UCSD-AML1 (cell line): ENCODE measurements around the gene XYLT1.

ENCODE experiments used
- DNase-seq: peaks from one replicate; lab custom pipeline; 2025; ENCODE audit not compliant: unreplicated experiment; lab: John Stamatoyannopoulos, UW

XYLT1 gene

GRCh38 chr16:17460890-17461289 lies 9.9 kb downstream of the XYLT1 start:
- DNase-seq, result no peak

GRCh38 chr16:17459903-17460521 lies 10.7 kb downstream of the XYLT1 start:
- no peak for DNase-seq

GRCh38 chr16:17457997-17458396 lies 12.8 kb downstream of the XYLT1 start:
- no peak for DNase-seq

- DNase-seq, result no peak
Measured at GRCh38 chr16:17457513-17457912, 13.2 kb downstream of the XYLT1 start.

- DNase-seq, result no peak
Measured at GRCh38 chr16:17454162-17454730, 16.5 kb downstream of the XYLT1 start.

- DNase-seq, result no peak
Measured at GRCh38 chr16:17453364-17454038, 17.3 kb downstream of the XYLT1 start.

- no peak for DNase-seq
Measured at GRCh38 chr16:17452922-17453321, 17.8 kb downstream of the XYLT1 start.

GRCh38 chr16:17451843-17452242 lies 18.9 kb downstream of the XYLT1 start:
- no peak for DNase-seq

- DNase-seq, result no peak
Measured at GRCh38 chr16:17450291-17450690, 20.5 kb downstream of the XYLT1 start.

- peak; percentile 35 for DNase-seq
Measured at GRCh38 chr16:17448640-17449638, 21.8 kb downstream of the XYLT1 start.

- no peak for DNase-seq
Measured at GRCh38 chr16:17447101-17447569, 23.6 kb downstream of the XYLT1 start.

GRCh38 chr16:17446661-17447060 lies 24.1 kb downstream of the XYLT1 start:
- DNase-seq, result no peak

GRCh38 chr16:17445421-17445820 lies 25.3 kb downstream of the XYLT1 start:
- no peak for DNase-seq

GRCh38 chr16:17444658-17445057 lies 26.1 kb downstream of the XYLT1 start:
- no peak for DNase-seq

GRCh38 chr16:17440131-17440530 lies 30.6 kb downstream of the XYLT1 start:
- no peak for DNase-seq

GRCh38 chr16:17439580-17439979 lies 31.2 kb downstream of the XYLT1 start:
- no peak for DNase-seq

- no peak for DNase-seq
Measured at GRCh38 chr16:17437981-17438380, 32.8 kb downstream of the XYLT1 start.

GRCh38 chr16:17437127-17437720 lies 33.5 kb downstream of the XYLT1 start:
- no peak for DNase-seq

- no peak for DNase-seq
Measured at GRCh38 chr16:17435318-17435717, 35.4 kb downstream of the XYLT1 start.

GRCh38 chr16:17433577-17434451 lies 36.9 kb downstream of the XYLT1 start:
- DNase-seq, result no peak
